Measurements from ENCODE around the gene ATG101.

DNA sequence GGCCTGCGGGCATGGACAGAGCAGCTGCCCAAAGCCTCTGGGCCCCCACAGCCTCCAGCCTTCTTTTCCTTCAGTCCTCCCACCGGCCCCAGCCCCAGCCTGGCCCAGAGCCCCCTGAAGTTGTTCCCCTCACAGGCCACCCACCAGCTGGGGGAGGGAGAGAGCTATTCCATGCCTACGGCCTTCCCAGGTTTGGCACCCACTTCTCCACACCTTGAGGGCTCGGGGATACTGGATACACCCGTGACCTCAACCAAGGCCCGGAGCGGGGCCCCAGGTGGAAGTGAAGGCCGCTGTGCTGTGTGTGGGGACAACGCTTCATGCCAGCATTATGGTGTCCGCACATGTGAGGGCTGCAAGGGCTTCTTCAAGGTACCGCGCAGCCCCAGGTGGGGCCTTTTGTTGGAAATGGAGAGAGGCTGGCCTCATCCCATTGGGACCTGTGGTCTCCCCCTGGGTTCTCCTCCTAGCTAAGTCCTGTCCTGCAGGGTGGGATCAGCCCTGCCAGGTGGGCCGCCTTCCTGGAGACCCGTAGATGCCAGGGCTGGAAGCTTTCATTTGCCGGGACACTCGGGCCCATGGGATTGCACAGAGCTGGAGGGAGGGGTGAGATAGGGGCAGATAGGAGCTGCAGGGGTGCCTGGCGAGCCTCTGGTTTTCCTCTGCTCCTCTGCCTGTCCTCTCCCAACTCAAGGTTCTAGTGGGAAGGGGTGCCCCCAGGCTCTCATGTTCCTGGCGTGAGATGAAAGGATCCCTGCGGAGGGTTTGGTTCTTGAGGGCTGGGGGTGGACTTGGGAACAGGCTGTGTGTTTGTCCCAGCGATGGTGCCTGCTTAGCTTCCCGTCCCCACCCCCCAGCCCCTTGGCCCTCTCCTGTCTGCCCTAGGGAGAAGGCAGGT, 14.7 kb upstream of the ATG101 start:
- TF ChIP-seq POLR2A (IDR thresholded peaks at IDR 0.05; ENCODE audit: control extremely low read depth in 1 of 2, low read depth in 2 of 2, low read length in 2 of 2) (no peak), TCF12 (IDR thresholded peaks at IDR 0.05; ENCODE audit: low read depth, low read length) (no peak), SIRT6 (IDR thresholded peaks at IDR 0.05; ENCODE audit: low read length) (no peak), MAFK (IDR thresholded peaks at IDR 0.05; ENCODE audit: low read depth, low read length) (no peak), POU5F1 (IDR thresholded peaks at IDR 0.05; ENCODE audit: low read depth, low read length) (no peak), ASH2L (IDR thresholded peaks at IDR 0.05; ENCODE audit: low read length) (no peak), CHD1 (IDR thresholded peaks at IDR 0.05; ENCODE audit: low read depth, low read length) (no peak), RAD21 (IDR thresholded peaks at IDR 0.05 in 1 of 2, conservative IDR thresholded peaks at IDR 0.05 in 1 of 2; ENCODE audit: low read depth in 2 of 2, low read length in 2 of 2) (no peak)
- TF ChIP-seq, protein P1, sequence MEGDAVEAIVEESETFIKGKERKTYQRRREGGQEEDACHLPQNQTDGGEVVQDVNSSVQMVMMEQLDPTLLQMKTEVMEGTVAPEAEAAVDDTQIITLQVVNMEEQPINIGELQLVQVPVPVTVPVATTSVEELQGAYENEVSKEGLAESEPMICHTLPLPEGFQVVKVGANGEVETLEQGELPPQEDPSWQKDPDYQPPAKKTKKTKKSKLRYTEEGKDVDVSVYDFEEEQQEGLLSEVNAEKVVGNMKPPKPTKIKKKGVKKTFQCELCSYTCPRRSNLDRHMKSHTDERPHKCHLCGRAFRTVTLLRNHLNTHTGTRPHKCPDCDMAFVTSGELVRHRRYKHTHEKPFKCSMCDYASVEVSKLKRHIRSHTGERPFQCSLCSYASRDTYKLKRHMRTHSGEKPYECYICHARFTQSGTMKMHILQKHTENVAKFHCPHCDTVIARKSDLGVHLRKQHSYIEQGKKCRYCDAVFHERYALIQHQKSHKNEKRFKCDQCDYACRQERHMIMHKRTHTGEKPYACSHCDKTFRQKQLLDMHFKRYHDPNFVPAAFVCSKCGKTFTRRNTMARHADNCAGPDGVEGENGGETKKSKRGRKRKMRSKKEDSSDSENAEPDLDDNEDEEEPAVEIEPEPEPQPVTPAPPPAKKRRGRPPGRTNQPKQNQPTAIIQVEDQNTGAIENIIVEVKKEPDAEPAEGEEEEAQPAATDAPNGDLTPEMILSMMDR (IDR thresholded peaks at IDR 0.05; ENCODE audit: control extremely low read depth in 1 of 3, insufficient read depth in 1 of 3, low read depth in 1 of 3, low read length in 3 of 3) = no peak
- TF ChIP-seq, protein P2, sequence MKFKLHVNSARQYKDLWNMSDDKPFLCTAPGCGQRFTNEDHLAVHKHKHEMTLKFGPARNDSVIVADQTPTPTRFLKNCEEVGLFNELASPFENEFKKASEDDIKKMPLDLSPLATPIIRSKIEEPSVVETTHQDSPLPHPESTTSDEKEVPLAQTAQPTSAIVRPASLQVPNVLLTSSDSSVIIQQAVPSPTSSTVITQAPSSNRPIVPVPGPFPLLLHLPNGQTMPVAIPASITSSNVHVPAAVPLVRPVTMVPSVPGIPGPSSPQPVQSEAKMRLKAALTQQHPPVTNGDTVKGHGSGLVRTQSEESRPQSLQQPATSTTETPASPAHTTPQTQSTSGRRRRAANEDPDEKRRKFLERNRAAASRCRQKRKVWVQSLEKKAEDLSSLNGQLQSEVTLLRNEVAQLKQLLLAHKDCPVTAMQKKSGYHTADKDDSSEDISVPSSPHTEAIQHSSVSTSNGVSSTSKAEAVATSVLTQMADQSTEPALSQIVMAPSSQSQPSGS (IDR thresholded peaks at IDR 0.05; ENCODE audit: low read length) = no peak

Measured in H1 (cell line).